ENCODE results near the gene GPR143.

- TF ChIP-seq, protein P1, sequence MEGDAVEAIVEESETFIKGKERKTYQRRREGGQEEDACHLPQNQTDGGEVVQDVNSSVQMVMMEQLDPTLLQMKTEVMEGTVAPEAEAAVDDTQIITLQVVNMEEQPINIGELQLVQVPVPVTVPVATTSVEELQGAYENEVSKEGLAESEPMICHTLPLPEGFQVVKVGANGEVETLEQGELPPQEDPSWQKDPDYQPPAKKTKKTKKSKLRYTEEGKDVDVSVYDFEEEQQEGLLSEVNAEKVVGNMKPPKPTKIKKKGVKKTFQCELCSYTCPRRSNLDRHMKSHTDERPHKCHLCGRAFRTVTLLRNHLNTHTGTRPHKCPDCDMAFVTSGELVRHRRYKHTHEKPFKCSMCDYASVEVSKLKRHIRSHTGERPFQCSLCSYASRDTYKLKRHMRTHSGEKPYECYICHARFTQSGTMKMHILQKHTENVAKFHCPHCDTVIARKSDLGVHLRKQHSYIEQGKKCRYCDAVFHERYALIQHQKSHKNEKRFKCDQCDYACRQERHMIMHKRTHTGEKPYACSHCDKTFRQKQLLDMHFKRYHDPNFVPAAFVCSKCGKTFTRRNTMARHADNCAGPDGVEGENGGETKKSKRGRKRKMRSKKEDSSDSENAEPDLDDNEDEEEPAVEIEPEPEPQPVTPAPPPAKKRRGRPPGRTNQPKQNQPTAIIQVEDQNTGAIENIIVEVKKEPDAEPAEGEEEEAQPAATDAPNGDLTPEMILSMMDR (IDR thresholded peaks at IDR 0.05) = no peak
- no peak for TF ChIP-seq POLR2A (IDR thresholded peaks at IDR 0.05)
- no peak for TF ChIP-seq POLR2AphosphoS5 (IDR thresholded peaks at IDR 0.05)
- TF ChIP-seq EP300 (IDR thresholded peaks at IDR 0.05) = no peak
Measured at GRCh38 chrX:9785944-9786797, 20.5 kb upstream of the GPR143 start, which contains the start of gene SHROOM2.

All from sigmoid colon (tissue), 4 donors.